ENCODE data around the gene PRAMEF11.
"Not testable (repeated sequence)": the region's sequence is repeated elsewhere in the genome, so short reads cannot be mapped to it uniquely, and the experiment has no call there.

The PRAMEF11 gene

DNA sequence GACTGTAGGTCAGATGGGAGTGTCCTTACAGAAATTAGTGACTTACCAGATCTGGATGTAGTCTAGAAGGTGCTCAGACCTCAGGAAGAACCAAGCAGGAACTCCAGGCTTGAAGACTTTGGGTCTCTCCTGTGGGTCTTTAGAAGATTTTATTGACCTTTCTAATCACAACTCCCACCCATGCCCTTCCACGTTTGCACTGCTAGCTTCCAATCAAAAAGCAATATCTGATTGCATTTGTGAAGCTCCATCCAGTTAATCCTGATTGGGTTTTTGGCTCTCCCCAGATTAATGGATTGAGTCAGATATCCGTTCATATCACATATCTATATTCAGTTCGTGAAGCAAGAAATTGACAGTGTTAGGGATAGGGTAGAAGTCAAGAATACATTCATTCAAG, at the start of gene PRAMEF11:
Gene PRAMEF11 (minus strand): TSS at position 101 of the 400 bp plus-strand sequence. CDS start 2,621 bp downstream, outside the sequence.
- DNase-seq, result not testable (repeated sequence)

DNA sequence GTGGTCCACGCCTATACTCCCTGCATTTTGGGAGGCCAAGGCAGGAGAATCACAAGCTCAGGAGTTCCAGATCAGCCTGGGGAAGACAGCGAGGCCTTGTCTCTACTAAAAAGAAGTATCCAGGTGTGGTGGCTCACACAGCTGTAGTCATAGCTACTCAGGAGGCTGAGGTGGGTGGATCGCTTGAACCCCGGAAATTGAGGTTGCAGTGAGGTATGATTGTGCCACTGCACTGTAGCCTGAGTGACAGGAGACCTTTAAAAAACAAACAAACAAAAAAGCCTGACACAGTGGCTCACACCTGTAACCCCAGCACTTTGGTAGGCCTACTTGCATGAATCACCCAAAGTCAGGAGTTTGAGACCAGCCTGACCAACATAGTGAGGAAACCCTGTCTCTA, 47.2 kb upstream of the PRAMEF11 start:
- DNase-seq, result not testable (repeated sequence)

DNA sequence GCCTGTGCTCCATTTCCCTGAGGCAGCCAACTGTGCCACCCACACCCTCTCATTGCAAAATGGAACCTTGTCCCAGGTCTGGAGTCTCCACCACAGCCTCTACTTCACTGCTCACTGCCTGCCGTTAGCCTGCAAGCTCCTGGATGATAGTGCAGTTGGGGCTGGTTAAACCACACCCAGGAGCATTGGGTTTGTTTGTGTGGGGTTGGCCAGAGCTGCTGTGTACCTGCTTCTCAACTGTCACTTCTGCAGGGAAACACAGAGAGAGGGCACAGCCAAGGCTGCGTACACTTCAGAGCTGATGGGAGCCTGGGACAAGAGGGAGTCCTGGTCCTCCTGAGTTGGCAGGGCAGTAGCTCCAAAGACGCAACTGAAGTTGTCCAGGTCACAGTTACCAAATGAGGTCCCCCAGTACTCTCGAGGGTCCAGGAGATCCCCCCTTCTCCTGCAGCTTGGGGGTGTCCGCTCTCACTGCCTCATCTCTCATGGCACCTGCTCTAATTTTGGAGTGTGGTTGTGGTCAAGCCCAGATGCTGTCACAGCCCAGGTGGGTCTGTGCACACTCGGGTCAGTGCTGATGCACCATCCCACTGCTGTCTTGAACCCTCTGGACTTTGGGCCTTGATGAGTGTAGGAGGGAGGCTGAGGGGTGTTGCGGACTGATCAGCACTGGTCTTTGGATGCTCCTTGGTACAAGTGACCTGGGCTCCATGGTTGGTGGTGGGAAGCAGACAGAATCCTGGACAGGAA, 32.1 kb upstream of the PRAMEF11 start:
- not testable (repeated sequence) for DNase-seq

DNA sequence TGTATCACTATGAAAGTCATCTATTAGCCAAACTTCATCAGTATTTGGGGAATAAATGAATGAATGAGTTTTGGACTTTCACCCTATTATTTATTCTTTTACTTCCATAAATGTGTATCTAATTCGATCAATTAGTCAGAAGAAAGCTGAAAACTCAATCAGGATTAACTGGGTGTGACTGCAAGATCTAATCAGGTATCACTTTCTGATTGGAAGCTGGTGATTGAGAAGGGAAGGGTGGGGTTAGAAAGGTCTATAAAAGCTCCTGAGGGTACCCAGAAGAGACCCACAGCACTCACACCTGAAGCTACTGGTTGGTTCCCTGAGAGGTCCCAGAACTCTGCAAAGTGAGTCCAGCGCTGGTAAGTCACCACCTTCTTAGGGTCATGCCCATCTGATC, 25.6 kb upstream of the PRAMEF11 start, which contains the start of gene PRAMEF2:
Gene PRAMEF2 (plus strand): TSS at position 301 of the 400 bp plus-strand sequence. CDS start 1,924 bp downstream, outside the sequence.
- not testable (repeated sequence) for DNase-seq

DNA sequence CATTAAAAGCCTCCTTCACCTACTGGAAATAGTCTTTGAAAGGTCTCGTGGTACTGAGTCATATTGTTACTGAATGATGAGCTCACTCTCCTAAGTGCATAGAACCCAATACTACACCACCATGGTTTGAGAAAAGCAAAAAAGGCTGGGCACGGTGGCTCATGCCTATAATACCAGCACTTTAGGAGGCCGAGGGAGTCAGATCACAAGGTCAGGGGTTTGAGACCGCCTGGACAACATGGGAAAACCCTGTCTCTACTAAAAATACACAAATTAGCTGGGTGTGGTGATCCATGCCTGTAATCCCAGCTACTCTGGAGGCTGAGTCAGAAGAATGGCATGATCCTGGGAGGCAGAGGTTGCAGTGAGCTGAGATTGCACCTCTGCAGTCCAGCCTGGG, 20.6 kb upstream of the PRAMEF11 start:
- no peak for DNase-seq

DNA sequence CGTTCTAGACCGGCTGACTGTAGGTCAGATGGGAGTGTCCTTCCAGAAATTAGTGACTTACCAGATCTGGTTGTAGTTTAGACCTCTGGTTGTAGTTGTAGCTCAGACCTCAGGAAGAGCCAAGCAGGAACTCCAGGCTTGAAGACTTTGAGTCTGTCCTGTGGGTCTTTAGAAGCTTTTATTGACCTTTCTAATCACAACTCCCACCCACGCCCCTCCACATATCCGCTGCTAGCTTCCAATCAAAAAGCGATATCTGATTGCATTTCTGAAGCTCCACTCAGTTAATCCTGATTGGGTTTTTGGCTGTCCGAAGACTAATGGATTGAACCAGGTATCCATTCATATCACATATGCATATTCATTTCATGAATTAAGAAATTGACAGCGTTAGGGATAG, 17.4 kb upstream of the PRAMEF11 start, which contains the start of gene HNRNPCL1:
Gene HNRNPCL1 (minus strand): TSS at position 101 of the 400 bp plus-strand sequence. CDS start 431 bp downstream, outside the sequence.
- DNase-seq, result not testable (repeated sequence)

DNA sequence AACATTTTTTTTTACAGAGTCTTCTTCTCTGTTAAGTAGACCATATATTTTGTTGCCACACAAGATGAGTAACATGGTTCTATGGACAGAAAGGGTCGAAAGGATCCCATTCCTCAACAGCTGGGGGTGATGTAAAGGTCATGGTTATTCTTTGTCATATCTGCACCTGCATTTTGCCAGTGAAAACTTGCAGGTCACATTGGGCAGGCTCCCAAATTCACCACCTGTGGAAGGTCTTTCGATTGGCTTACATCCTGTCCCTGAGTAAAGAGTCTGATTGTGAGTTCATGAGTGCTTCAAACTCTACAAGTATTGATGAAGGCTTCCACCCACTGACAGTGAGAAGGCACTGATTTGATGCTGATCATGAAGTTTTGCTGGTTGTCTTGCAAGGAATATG, 2.0 kb upstream of the PRAMEF11 start:
- DNase-seq, result not testable (repeated sequence)

DNA sequence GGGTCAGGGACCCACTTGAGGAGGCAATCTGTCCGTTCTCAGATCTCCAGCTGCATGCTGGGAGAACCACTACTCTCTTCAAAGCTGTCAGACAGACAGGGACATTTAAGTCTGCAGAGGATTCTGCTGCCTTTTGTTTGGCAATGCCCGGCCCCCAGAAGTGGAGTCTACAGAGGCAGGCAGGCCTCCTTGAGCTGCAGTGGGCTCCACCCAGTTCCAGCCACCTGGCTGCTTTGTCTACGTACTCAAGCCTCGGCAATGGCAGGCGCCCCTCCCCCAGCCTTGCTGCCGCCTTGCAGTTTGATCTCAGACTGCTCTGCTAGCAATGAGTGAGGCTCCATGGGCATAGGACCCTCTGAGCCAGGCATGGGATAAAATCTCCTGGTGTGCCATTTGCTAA, 12.1 kb downstream of the PRAMEF11 start:
- DNase-seq, result not testable (repeated sequence)

DNA sequence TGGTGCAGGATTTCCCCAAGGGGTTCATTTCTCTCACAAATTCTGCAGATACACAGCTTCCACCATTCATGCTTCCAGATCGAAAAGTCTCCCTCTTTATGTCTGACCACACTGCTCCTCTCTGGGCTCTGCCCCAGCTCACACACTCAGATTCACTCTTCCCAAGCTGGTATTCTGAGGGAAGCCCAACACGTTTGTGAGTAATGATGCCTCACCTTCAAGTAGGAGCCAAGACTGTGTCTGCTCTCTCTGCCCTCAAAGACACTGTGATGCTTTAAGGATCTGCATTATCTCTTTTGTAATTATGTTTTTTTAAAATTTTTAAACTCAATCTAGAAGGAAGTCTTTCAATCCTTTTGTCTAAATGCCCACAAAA, 19.8 kb downstream of the PRAMEF11 start:
- no peak for DNase-seq

DNA sequence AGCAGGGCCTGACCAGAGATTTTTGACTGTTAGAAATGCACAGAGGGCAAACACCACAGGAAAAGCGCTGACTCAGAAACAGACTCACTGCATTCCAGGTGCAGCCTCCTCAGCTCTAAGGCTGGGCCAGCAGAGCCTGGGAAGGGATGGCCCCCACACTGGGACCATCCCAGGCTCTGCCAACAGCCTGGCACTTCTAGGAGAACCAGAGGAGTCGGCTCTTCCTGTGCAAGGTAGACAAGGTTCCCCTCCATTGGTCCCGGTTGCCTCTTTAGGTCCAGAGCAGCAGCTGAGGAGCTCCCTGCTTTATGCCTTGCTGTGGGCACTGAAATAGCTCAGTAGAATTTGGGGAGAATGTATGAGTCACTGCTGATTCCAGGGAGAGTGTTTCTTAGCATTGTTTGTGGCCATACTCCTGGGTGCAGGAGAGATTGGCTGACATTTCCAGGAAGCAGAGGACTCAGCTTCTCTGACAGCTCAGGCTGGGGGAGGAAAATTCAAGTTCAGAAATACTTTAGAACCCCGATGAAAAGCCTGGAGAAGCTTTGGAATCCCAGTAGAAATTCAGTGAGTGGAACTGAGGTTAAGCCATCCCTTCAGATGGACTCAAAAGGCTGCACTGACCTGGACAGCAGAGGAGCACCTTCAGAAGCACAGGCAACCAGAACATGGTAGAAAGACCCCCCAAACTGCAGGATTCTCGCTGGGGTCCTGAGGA, 20.4 kb downstream of the PRAMEF11 start:
- DNase-seq, result no peak

DNA sequence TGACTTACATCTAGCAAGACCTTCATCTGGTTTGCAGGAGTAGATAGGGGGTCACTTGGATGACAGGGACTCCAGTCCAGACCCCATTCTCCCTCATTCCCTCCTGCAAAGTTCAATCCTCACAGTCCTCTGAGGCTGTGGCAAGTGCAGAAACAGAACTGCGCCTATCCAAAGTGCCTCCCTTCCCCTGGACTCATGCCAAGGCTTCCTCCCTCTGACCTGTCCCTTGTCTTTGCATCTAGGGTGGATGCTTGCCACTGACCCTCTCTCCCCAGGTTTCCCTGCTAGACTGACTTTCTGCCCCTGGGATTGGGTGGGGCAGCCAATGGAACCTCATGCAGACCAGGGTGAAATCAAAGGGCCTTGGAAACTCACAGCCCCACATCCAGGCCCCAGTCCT, 21.3 kb downstream of the PRAMEF11 start:
- no peak for DNase-seq

DNA sequence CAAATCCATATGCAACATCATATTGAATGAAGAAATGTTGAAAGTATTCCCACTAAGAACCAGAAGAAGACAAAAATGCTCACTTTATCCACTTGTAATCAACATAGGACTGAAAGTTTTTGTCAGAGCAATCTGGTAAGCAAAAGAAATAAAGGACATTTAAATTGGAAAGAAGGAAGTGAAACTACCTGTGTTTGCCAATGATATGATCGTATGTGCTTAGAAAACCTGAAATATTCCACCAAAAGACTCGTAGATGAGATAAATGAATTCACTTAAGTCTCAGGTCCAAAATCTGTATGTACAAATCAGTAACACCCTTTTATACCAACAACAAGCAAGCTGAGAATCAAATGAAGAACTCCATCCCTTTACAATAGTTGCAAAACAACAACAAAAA, 31.5 kb downstream of the PRAMEF11 start:
- DNase-seq, result no peak

DNA sequence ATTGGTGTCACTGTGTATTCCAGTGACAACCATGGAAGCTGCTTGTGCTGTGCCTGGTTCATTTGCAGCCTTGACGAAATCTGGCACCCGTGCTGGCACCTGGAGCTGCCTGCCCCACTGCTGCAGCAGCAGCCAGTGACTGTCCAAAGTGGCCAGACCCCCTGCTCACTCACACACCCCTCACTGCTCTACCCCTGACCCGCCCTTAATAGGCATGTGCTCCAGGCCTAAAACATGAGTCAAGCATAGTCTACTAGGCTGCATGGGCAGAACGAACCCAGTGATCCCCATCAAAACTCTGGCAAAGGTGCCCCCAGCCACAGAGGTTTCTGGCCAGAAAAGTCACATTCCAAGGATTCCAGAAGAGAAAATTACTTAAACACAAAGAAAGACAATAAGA, 32.3 kb downstream of the PRAMEF11 start:
- DNase-seq, result no peak

DNA sequence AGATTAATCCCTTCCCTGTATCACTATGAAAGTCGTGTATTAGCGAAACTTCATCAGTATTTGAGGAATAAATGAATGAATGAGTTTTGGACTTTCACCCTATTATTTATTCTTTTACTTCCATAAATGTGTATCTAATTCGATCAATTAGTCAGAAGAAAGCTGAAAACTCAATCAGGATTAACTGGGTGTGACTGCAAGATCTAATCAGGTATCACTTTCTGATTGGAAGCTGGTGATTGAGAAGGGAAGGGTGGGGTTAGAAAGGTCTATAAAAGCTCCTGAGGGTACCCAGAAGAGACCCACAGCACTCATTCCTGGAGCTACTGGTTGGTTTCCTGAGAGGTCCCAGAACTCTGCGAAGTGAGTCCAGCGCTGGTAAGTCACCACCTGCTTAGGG, 40.1 kb downstream of the PRAMEF11 start, which contains the start of gene PRAMEF1:
Gene PRAMEF1 (plus strand): TSS at position 301 of the 400 bp plus-strand sequence. CDS start 1,831 bp downstream, outside the sequence.
- not testable (repeated sequence) for DNase-seq

DNA sequence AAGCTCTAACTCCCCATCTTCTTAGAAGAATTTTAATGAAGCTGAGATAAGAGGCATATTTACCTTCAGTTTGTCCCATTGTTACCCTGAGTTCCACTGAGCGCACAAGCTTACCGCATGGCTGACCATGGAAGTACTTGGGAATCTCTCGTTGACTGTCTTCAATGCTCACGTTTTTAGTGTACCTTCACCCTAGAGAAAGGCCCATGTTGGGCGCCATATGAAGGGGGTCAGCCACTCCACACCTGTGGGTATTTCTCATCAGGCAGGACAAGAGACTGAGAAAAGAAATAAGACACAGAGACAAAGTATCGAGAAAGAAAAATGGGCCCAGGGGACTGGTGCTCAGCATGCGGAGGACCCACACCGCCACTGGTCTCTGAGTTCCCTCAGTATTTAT, 46.5 kb downstream of the PRAMEF11 start:
- not testable (repeated sequence) for DNase-seq

DNA sequence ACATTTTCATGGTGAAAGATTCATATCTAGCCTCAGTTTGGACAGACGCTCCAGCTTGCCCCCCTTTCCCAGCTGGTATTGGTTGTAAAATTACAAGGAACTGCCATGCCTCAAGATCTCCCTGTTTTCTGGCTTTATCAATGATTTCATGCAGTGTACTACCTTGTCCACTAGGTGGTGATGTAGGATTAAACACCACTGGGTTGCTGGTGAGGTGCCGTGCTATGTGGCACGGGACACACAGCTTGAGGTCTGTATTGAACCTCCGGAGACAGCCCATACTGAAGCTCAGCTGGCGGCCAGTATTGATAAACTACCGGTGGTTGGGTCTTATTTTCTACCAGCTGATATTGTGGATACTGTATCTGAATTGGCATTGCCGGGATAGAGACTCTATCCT, 47.4 kb downstream of the PRAMEF11 start:
- DNase-seq, result not testable (repeated sequence)

DNA sequence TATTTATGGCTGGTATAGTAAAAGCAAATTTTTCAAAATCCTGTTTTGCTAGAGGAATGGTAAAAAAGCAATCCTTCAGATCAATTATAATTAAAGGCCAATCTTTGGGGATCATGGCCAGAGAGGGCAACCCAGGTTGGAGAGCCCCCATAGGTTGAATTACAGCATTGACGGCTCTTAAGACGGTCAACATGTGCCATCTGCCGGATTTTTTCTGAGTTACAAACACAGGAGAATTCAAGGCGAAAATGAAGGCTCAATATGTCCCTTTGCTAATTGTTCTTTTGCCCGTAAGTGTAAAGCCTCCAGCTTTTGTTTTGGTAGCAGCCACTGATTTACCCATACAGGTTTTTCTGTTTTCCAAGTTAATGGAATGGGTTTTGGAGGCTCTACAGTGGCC, 49.7 kb downstream of the PRAMEF11 start:
- not testable (repeated sequence) for DNase-seq

DNA sequence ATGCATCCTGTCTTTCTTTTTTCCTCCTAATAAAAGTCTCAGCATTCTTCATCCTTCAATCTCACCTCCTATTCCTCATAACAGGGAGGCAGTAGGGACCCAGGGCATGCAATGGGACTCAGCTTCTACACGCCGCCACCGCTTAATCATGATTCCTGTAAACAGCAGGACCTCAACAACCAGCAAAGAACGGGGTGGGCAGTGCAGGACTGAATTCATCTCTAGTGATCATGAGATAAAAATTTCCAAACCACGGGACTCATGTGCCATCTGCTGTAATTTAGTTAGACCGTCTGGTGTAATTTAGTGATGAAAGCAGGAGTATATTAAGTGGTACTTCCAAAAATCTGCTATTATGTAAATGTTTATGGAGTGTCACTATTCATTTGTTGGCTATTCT, 52.3 kb downstream of the PRAMEF11 start:
- no peak for DNase-seq

DNA sequence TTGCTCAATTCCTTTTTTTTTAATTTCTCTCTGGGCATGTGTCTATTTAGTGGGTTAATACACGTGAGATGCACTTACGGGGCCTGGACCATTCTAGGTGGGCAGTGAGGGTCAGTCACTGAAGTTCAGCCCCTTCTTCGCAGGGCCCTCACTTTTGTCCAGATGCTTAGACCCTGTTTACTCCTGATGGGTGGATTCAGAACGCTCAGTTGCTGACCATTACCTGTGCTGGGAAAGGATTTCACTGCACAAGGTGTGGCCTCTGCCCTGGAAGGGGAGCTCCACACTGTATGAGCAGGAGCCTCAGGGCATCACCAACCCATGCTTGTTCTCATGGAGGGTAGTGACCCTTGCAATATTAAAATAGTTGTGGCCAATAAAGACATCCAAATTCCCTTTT, 53.1 kb downstream of the PRAMEF11 start:
- no peak for DNase-seq

DNA sequence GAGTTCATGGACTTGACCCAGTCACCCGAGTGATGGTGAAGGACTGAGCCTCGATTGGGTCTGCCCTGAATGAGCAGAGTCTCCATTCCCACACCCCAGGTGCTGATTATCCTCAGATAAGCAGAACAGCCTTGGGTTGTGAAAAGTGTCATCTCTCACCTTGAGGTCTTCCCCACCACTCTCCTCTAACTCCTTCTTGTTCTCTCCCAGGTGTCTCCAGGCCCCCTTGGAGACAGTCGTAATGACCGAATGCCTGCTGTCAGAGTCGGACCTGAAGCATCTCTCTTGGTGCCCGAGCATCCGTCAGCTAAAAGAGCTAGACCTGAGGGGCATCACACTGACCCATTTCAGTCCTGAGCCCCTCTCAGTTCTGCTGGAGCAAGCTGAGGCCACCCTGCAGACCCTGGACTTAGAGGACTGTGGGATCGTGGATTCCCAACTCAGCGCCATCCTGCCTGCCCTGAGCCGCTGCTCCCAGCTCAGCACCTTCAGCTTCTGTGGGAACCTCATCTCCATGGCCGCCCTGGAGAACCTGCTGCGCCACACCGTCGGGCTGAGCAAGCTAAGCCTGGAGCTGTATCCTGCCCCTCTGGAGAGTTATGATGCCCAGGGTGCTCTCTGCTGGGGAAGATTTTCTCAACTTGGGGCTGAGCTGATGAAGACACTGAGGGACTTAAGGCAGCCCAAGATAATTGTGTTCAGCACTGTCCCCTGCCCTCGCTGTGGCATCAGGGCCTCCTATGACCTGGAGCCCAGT, 54.2 kb downstream of the PRAMEF11 start:
- no peak for DNase-seq

DNA sequence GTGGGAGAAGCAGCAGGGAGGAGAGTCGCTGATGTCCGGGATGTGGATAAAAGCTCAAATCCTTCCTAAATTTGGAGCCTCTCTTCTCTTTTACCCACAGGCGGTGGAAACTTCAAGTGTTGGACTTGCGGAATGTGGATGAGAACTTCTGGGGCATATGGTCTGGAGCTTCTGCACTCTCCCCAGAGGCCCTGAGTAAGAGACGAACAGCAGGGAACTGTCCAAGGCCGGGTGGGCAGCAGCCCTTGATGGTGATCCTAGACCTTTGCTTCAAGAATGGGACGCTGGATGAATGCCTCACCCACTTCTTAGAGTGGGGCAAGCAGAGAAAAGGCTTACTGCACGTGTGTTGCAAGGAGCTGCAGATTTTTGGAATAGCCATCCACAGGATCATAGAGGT, 55.8 kb downstream of the PRAMEF11 start:
- DNase-seq, result no peak

DNA sequence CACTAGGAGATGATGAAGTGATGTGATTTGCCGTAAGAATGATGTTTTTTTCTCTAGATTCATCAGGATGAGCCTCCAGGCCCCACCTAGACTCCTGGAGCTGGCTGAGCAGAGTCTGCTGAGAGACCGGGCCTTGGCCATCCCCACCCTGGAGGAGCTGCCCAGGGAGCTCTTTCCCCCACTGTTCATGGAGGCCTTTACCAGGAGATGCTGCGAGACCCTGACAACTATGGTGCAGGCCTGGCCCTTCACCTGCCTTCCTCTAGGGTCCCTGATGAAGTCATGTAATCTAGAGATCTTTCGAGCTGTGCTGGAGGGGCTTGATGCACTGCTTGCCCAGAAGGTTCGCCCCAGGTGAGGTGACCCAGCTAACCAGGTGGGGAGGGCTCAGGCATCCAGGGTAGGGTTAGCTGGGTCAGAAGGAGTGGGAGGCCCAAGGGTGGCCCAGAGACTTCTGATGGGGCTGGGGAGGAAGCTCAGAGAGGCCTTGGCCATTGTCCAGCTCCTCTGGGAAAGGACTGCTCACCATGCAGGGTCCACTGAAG, 56.3 kb downstream of the PRAMEF11 start:
- no peak for DNase-seq
